ELF-1 (cell line): ENCODE measurements around the gene TEKT5.

ENCODE experiments used
- DNase-seq: peaks from one replicate; pipeline ENCODE4 v3.0.0-alpha.2; 2016; ENCODE audit warnings: low read depth, low spot score

The TEKT5 gene

GRCh38 chr16:10610499-10611184 lies 84.1 kb downstream of the TEKT5 start:
- peak; percentile 42 for DNase-seq

- peak; percentile 59 for DNase-seq
Measured at GRCh38 chr16:10609402-10609774, 85.3 kb downstream of the TEKT5 start.

DNA sequence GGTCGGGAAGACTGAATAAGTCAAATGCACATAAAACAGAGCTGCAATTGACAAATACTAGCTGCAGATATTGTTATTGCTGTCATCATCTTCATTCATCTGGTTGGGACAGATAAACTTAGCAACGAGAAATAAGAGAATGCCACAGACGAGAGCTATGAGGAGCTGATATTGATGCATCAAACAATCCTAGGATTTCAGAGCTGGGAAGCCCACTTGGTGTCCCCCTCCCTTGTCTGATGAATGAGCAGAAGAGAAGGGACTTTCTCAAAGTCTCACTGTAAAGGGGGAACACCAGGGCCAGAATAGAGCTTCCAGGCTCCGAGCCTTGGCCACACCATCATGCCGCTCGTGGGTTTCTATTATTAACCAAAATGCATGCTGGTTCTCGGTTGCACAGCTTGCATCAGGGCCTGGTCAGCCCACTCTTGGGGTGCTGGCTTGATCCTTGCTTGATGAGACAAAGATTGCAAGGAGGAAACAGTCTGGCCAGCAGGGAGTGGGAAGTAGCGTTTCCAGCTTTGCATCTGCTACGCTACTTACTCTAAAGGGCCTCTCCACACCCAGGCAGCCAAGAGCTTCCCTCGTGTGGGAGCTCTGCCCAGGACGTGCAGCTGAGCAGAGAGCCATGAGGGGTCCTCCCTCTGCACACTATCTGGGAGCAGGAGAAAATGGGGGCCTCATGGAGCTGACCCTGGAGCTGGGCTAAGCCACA lies 85.9 kb downstream of the TEKT5 start:
- DNase-seq: no peak

DNA sequence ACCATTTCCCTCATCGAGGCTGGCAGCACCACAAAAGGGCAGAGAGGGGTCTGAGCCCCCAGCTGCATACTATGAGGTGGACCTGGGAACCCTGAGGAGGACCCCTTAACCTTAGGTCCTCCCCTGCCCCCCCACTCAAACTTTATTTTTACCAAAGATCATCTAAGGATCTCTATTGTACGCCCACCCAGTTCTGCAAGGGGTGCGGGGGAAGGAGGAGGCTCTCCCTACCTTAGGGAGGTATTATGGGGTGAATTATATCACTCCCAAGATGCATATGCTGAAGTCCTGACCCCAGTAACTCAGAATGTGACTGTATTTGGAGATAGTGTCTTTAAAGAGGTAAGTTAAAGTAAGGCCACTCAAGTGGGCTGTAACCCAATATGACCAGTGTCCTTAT lies 87.6 kb downstream of the TEKT5 start:
- DNase-seq: no peak

- no peak for DNase-seq
Measured at GRCh38 chr16:10606607-10607006, 88.1 kb downstream of the TEKT5 start.

GRCh38 chr16:10605636-10606035 lies 89.1 kb downstream of the TEKT5 start:
- DNase-seq: no peak

DNA sequence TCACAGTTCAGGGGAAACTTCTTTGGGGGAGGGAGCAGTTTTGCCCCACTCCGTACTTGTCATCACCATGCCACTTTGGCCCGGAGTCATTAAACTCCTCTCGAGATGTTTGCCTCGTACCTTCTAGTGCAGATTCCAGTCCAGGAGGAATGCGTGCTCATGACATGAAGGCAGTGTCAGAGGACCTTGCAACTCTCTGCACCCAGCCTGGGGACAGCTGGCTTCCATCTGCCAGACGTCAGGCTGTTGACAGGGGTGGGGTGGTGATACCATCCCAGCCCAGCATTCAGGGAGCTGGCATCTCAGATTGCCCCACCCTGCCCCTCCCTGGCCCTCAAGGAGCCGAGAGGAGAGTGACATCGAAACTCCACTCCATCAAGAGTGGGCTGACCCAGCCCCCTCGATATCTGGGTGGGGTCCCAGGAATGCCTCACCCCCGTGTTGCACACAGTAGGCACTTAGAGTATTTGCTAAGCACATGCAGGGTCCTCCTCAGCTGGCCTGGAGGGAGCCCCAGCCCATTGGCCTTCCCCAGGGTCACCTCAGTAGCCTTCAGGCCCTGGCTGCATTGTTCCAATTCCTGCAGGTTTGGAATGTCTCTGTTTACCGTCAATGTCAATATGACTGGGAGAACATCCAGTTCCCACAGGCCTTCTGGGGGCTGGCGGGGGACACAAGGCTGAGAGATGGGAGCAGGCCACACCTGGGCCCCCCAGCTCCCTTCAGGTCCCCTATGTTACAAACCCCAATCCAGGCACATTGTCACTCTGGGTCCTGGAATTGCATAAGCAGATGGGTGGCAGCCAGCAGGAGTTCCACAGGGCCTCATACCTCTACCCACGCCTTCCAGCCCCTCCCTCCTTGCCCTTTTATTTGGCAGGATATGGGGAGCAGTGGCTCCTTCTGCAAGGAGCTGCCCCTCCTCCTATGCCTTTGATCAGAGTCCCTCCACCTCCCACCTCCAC lies 93.0 kb downstream of the TEKT5 start:
- DNase-seq: peak; percentile 88

- DNase-seq: no peak
Measured at GRCh38 chr16:10600782-10601443, 93.8 kb downstream of the TEKT5 start.

- no peak for DNase-seq
Measured at GRCh38 chr16:10599626-10600025, 95.1 kb downstream of the TEKT5 start.

DNA sequence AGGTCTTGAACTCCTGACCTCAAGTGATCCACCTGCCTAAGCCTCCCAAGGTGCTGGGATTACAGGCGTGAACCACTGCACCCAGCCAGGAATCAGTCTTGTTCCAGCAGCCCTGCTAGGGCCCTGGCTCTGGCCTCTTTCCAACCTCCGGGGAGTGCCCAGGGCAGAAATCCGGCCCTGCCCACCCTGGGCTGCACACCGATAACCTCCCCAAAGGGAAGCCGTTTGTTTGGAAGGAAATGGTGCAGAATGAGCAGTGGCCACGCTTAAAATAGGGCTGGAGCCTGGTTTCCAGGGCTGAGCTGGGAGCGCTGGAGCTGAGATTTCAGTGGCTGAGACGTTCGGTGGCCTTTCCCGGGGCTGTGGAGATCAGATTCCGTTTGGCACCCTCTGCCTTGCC lies 96.6 kb downstream of the TEKT5 start:
- no peak for DNase-seq

GRCh38 chr16:10597187-10597601 lies 97.5 kb downstream of the TEKT5 start:
- no peak for DNase-seq

DNA sequence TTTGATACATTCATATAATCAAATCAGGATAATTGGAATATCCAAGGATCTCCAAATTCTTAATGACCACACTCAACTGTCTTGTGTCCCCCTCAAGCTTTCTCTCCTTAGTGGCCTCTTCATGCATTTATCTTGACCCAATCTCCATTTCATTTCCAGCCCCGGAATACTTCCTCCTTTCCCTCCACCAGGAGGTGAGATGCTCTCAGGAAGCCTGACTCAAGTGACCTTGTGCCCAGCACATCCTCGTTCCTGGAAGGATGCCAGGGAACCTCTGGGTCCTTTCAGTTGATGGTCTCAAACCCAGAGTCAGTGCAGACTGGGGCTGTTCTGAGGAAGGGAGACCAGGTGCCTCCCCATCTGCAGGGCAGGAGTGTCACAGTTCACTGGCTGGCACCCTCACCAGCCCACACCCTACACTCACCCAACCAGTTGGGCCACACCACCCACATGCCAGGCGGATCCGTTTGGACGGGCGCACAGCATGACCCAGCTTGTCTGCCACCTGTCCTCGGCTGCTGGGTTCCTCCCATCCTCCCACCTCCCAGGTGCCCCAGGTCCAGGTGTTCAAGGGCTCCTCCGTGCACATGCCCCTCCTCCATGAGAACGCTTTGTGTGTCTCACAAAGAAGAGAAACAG lies 100.3 kb downstream of the TEKT5 start:
- no peak for DNase-seq

GRCh38 chr16:10592611-10593010 lies 102.1 kb downstream of the TEKT5 start:
- DNase-seq: no peak

GRCh38 chr16:10590342-10590741 lies 104.4 kb downstream of the TEKT5 start:
- no peak for DNase-seq

DNA sequence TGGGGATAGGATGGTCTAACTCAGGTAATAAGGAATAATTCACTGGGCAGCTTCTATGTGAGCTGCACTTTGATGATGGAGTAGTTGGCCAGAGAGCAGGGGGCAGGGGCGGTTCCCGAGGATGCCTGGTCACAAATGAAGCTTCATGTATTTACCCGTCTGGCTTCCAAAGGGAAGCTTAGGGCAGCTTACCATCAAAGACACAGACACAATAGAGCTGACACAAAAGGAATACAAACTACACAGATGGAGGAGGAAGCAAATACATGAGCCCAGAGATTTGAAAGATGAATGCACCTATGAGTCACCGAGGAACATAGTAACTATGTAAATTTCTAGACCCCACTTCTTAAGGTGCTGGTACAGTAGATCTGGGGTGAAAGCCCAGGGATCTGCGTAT lies 105.6 kb downstream of the TEKT5 start:
- no peak for DNase-seq

- no peak for DNase-seq
Measured at GRCh38 chr16:10587622-10588021, 107.1 kb downstream of the TEKT5 start.

GRCh38 chr16:10584981-10585438 lies 109.7 kb downstream of the TEKT5 start:
- no peak for DNase-seq

DNA sequence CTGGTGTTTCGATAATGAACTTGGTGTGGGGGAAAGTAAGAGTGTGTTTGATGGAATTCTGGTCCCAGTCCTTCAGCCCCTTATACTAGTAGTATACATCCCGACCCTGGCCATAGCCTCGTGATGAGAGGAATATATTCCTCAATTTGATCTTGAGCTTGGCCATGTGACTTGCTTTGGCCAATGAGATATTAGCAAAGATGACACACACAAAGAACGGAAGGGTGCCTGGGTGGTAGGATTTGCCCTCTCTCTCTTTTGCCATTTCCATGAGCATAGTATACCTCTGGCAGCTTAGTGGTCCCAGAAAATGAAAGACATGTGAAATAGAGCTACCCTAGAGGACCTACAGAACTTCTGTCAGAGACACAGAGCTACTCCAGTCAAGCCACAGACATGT lies 111.5 kb downstream of the TEKT5 start:
- DNase-seq: no peak

DNA sequence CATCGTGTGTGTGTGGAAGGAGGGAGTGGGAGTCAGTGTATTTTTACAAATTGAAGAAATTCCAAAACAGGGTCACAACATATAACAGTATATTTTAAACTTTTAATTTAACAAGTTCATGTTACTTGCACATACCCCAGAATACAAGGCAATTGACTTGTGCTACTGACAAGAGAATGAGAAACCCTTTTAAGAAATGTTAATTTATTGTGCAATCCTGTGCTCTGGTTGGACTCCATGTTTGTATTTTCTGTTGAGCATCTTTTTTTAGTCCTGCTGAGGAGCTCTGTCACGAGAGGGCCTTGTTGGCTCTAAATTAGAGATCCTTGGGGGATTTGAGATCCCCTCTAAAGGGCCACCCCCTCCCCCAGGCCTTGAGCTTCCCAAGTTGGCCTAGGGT lies 113.2 kb downstream of the TEKT5 start:
- no peak for DNase-seq

GRCh38 chr16:10580883-10581247 lies 113.9 kb downstream of the TEKT5 start:
- no peak for DNase-seq
